HK-2 (cell line): ENCODE measurements around the gene ATP11A.

Source experiments
- DNase-seq: peaks from one replicate; pipeline ENCODE4 v3.0.0-alpha.2; 2018; ENCODE audit not compliant: unreplicated experiment

The ATP11A gene

GRCh38 chr13:112760435-112760834 is 70.6 kb downstream of the ATP11A start:
- no peak for DNase-seq

DNA sequence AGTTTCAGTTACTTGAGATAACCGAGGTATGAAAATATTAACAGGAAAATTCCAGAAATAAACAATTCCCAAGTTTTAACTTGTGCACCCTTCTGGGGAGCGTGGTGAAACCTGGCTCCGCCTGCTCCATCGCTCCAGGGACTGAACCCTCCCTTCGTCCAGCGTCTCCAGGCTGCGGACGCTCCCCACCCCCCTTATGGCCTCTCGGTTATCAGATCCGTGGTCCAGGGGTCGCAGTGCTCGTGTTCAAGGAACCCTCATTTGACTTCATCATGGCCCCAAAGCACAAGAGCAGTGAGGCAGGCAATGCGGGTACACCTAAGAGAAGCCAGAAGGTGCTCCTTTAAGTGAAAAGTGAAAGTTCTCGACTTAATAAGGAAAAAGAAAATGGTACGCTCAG is 71.1 kb downstream of the ATP11A start:
- DNase-seq = no peak

DNA sequence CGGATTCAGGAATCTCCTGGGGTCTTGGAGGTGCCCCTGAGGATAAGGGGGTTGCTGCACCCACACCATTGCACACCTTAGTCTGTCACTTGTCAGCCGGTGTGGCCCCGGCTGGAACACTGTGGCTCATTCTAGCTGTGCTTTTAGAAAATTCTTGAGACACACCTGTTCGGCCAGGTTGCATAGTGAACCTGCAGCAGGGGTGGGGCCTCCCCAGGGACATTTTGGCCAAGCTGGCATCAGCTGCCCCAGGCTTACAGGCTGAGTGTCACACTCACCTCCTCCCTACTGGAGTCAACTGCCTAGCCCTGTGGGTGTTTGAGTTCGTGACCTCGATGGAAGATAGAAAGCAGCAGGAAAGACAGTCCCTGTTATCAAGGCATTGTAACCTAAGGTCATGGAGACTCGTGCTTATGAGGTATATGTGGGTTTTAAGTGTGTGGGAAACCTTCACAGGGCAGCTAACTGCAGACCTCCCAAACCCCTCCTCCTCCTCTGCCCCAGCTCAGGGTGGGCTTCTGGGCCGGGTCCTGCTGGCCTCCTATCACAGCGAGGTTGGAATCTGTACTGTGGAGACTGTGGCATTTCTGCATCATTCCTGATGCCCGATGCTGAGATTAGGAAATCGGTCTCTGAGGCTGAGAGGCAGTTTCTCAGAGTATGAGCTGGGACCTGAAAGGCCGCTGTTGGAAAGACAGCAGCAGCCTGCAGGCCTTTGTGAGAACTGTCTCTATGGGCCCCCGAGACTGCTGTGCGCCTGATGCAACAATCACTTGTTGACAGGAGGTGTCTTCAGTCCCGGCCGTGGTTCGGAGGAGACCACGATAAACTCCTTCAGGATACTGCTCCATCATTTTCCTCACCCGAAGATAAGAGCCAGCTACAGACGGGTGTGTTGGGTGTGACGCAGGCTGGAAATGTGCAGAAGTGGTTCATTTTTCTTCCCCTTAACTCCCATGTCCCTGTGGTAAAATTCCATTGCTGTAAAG is 72.2 kb downstream of the ATP11A start:
- DNase-seq = no peak

- no peak for DNase-seq
These were observed 72.8 kb downstream of the ATP11A start for GRCh38 chr13:112762690-112763080.

- no peak for DNase-seq
These were observed 74.2 kb downstream of the ATP11A start for GRCh38 chr13:112764028-112764427.

- DNase-seq = no peak
These were observed 75.2 kb downstream of the ATP11A start for GRCh38 chr13:112764864-112765561.

- no peak for DNase-seq
These were observed 75.9 kb downstream of the ATP11A start for GRCh38 chr13:112765731-112766130.

- DNase-seq = no peak
These were observed 76.5 kb downstream of the ATP11A start for GRCh38 chr13:112766336-112766735.

DNA sequence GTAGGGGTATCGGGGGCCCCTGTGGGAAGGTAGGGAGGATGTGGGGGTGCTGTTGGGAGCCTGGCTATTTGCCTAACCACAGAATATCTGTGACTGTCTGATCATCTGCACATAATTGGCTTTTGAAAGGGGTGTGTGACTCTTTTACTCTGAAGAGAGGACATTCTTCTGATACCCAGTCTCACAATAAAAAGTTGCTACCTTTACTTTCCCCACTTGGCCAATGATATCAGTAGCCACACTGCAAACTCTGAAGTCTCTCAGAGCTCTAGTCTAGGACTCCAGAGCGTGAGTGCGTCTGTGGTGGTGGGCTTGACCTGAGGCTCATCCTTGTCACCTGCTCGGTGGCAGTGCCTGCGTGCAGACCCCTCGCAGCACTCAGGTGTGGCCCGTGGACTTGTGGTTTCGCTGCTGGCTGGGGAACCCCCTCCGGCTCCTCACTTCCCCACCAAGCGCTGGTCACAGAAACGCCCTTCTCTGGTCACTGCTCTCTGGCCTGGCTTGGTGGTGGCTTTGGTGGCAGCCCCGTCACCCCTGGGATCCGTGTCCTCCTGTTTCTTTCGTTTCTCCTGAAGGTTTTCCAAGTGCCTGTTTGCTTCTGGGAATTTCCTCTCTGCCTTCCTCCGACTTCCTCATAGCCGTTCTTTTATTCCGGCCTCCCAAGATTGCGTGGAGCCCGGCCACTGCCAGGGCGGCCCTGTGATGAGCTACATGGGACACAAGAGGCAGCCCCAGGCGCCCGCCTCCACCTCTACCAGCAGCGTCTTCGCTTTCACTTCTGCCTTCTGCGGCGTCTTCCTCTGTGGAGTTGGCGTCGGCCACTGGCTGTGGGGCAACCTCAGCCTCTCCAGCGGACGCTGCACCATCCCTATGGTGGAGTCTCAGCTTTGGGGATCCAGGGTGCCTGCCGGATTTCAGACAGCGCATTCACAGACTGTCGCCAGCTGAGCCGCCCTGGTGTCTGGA is 78.0 kb downstream of the ATP11A start:
- DNase-seq = no peak

DNA sequence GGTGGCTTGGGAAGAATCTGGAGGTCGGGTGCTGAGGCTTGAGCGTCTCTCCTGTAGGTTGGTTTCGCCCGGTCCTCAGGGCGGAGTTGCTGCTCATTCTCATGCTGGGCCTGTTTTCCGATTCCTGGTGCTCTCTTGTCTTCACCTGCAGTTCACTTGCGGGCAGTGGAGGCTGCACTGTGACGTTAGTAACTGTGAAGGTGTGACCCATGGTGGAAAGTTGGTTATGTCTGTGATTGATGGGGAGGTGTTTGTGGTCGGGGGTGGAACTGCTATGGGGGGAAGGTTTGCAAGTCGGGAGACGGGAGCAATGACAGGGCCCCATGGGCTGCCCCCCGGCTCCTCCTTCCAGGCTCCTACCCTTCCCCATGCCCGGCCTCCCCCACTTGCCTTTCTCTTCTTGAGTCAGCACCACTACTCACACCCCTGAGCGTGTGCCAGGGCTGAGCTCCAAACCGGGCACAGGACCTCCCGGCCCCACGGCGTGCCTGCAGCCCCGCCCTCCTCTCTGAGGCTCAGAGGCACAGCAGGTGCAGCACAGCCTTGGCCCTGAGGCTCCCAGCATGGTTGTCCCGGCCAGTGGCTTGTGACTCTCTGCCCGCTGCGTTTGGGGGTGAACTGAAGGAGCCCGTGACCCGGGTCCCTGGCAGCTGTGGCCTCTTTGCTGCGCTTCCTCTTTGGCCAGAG is 79.1 kb downstream of the ATP11A start:
- no peak for DNase-seq

DNA sequence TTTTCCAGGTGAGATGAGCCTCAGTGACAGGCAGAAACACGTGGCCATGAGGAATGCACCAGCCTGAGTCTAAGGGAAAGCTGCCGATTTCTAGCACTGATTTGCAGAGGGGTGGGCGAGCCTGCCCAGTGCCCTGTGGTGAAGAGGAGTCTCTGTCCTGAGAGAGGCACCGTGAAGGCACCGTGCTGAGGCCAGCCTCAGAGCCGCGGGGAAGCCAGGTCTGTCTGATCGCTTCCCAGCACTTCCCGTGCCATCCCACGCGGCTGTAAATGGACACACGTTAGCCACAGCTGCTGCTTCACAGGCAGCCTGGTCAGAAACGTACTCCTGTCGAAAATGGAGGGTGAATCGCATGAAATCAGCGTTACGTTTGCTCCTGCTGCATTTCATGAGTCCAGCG is 79.8 kb downstream of the ATP11A start:
- no peak for DNase-seq

GRCh38 chr13:112770504-112770903 is 80.7 kb downstream of the ATP11A start:
- no peak for DNase-seq

GRCh38 chr13:112771139-112771876 is 81.5 kb downstream of the ATP11A start:
- DNase-seq = no peak

- no peak for DNase-seq
These were observed 82.2 kb downstream of the ATP11A start for GRCh38 chr13:112771877-112772538.

- no peak for DNase-seq
These were observed 82.7 kb downstream of the ATP11A start for GRCh38 chr13:112772539-112772909.

DNA sequence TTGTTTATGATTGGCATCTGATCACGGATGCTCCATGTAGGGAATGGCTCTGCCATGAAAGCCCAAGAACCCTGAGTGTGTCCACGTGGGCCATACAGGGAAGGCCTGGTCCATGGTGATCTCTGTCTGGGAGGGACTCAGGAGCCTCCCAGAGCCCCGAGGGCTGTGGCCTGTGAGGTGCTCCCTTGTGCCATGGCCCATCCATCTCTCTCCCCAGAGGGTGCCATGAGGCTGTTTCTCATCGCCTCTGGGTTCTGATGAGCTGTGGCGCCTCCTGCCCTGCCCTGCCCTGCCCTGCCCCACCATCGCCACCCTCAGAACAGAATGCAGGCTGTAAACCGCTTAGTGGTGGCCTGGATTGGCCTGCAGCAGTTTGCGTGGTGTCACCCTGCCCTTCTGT is 83.1 kb downstream of the ATP11A start:
- no peak for DNase-seq

- DNase-seq = no peak
These were observed 84.0 kb downstream of the ATP11A start for GRCh38 chr13:112773601-112774447.

DNA sequence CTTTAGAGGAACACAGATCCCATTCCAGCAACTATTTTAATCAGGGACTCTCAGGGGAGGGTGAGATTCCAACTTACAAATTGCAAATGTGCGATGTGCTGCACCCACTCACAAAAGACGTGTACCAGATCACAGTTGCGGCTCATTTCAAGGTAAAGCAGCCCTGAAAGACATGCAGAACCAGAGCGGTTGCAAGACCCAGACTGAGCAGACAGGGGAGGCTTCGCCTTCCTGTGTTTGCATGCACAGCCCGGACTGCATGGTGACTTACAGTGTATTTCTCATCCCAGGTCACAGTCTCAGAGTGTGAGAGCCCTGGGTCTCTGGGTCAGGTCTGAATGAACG is 84.6 kb downstream of the ATP11A start:
- no peak for DNase-seq
